Caki2 (cell line): ENCODE data around the gene WWP2. TPM values are rescaled to one million over a fixed set of nuclear protein-coding genes. Genes with fewer than 3 reads are reported as not detected.

Experiments used
- DNase-seq: peaks from one replicate; pipeline ENCODE4 v3.0.0-alpha.2; 2015; ENCODE audit warnings: low read depth
- in situ Hi-C: cut with HindIII; loops from 2 replicates; pipeline ENCODE4 v1.10.0; 2016; ENCODE audit warnings: low sequenced_read_pairs, low pct_unique_long_range_greater_than_20kb, mixed read lengths
- total RNA-seq: library from RNA; depleted of rRNA; stranded (reverse); fragments of >200 nt; shearing (Covaris generic); gene quantifications from 2 replicates; pipeline ENCODE4 v1.2.3, GENCODE V29; 2014; ENCODE audit warnings: low replicate concordance

WWP2 gene
- total RNA-seq, 1 experiment from 2014 or later = 17.5 TPM

DNA sequence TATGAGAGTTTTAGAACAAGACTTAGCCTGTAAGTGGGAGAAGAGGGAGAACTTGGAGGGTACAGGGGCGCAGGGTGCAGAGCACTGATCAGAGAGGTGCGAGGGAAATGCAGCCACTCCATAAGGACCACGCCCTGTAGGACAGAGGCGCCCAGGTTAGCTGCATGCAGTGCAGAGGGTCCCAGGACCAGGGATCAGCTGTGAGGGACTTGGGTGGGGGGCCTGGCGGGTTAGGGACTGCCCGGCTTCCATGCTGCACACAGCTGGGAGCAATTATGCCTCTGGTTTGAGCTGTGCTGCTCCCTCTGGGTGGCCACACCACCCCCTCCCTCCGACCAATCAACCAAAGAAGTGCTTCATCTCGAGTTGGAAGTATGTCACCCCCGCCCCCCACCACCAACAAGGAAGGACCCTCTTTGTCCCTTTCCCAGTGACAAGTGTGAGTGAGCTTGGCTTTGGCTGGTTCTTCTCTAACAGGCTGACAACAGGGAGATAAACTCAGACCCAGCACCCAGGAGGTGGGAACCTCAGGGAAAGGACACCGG, 166.8 kb downstream of the WWP2 start:
- DNase-seq = no peak
- in situ Hi-C loops = no loop called here

DNA sequence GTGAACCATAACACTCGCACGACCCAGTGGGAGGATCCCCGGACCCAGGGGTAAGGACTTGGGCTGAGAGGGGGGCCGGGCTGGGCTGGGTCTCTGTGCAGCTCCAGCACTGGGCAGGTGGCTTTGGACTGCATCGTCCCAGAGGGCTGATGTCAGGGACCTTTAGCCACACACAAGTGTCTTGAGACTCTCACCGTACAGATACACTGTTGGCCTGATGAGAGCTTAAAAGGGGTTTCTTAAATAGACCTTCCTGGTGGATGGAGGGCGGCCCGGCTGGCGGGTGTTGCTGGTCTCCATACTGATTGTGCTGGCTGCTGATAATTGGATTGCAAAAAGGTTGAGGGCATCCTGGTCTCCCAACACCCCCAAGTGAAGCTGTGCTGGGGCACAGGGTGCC, 167.3 kb downstream of the WWP2 start:
- in situ Hi-C loops = no loop called here
- no peak for DNase-seq

DNA sequence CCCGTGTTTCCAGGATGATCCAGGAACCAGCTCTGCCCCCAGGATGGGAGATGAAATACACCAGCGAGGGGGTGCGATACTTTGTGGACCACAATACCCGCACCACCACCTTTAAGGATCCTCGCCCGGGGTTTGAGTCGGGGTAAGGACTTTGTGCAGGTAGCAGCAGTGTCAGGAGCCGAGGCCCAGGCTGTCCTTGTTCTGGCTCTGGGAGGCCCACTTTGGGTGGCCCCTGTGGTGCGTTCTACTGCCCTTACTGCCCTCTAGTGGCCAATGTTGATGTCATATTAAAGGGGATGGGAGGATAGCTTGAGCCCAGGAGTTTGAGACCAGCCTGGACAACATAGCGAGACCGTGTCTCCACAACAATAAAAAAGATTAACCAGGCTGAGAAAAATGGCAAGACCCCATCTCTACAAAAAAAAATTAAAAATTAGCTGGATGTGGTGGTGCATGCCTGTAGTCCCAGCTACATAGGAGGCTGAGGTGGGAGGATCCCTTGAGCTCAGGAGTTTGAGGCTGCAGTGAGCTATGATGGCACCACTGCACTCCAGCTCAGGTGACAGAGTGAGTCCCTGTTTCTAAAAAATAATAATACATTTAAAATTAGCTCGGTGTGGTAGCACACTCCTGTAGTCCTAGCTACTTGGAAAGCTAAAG, 168.1 kb downstream of the WWP2 start:
- in situ Hi-C loops = no loop called here
- peak; percentile 30 for DNase-seq

DNA sequence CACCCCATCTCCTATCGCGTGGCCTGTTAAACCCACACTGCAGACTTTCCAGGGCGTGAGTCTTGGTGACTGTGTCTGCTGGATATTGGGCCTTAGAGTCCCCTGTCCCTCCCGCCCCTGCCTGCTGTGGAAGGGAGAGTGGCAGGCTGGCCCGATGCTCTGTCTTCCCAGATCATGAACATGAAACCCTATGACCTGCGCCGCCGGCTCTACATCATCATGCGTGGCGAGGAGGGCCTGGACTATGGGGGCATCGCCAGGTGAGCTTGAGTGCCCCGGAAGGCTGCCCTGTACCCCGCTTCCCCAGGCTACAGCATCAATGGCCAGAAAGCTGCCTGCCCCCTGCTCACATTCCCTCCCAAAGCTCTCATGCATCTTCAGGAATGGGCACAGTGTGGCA, 169.5 kb downstream of the WWP2 start:
- no peak for DNase-seq
- in situ Hi-C loops = no loop called here

DNA sequence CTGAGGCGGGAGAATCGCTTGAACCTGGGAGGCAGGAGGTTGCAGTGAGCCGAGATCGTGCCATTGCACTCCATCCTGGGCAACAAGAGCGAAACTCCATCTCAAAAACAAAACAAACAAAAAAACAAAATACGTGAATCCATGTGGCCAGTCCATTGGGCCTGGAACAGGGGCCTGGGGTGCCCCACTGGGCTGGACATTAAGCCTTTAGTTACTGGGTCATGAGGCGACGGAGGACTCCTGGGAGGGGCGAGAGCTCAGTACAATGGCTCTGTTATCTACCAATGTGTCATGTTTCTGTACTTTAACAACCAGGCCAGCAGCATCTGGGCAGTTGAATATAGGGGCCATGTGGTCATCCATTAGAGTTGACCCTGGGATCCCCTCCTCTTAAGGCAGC, 170.1 kb downstream of the WWP2 start:
- in situ Hi-C loops = no loop called here
- no peak for DNase-seq

DNA sequence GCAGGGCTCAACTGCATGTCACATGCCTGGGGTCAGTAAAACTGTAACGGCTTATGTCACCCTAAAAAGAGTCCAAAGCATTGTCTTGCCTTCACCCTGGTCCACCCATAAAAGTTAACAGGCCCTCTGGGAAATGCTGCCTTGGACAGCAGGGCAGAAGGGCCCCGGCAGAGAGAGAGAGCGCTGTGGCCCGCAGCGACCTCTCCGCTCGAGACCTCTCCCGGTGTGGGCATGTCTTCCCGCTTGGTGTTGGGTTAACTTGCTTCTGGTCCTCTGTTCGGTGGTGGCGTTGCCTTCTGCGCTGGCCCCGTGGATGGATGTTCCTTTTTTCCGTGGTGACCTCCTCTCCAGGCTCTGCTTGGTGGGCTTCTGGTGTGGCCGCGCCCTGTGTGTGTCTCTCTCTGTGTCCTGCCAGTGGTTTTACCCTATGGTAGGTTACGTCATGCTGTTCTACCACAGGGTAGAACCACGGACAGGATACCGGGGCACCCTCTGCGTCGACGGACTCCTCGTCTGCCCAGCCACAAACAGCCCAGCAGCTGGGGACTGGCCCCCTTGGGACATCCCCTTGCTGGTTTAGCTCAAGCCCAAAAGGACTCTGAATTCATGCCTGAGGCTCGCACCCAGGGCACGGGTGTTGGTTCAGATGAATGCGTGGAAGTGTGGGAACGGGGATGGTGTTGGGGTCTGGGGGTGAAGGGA, 170.7 kb downstream of the WWP2 start:
- in situ Hi-C loops = no loop called here
- no peak for DNase-seq

DNA sequence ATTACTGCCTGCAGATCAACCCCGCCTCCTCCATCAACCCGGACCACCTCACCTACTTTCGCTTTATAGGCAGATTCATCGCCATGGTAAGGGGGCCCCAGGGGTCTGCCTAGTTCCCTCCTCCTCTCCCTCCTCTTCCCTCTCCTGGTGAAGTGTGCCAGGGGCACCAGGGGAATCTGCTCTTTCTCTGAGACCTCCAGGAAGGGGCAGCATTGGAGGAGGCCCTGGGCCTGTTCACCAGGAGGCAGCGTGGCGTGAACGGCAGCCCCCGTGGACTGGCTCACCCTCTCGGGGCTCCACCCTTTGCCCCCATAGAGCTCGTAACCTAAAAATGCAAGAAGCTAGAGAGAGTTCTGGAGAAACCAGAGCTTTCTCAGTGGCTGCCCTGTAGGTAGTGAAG, 171.9 kb downstream of the WWP2 start:
- in situ Hi-C loops = no loop called here
- DNase-seq = no peak

DNA sequence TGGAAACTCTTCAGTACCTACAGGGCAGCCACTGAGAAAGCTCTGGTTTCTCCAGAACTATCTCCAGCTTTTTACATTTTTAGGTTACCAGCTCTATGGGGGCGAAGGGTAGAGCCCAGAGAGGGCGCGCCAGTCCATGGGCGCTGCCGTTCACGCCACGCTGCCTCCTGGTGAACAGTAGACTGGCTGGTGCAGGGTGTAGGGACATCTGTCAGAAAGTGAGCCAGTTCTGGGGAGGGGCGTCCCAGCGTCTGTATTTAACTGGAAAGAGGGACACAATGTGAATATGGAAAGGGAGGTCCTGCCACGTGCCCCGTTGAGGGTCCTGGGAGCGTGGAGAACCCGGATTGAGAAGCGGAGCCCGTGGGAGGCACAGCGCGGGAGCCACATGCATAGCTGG, 172.6 kb downstream of the WWP2 start:
- in situ Hi-C loops = no loop called here
- DNase-seq = no peak

DNA sequence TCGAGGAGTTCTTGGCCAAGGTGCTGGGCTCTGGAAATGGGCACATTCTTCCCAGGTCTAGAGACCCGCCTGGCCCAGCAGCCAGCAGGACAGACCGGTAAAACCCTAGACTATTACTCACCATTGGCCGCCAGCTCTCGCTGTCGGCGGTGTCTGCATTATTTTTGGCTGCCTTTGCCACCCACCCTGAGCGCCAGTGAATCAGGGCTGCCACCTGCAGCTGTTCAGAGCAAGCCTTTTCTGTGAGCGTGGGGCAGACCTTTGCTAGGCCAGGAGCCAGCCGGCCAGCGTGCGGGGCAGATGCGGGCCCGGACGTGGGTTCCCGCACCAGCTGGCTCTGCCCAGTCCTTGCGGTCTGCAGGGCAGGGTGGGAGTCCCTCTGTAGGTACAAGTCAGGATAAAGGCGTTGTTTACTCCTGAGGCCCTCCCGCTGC, 173.2 kb downstream of the WWP2 start:
- in situ Hi-C loops = no loop called here
- no peak for DNase-seq

DNA sequence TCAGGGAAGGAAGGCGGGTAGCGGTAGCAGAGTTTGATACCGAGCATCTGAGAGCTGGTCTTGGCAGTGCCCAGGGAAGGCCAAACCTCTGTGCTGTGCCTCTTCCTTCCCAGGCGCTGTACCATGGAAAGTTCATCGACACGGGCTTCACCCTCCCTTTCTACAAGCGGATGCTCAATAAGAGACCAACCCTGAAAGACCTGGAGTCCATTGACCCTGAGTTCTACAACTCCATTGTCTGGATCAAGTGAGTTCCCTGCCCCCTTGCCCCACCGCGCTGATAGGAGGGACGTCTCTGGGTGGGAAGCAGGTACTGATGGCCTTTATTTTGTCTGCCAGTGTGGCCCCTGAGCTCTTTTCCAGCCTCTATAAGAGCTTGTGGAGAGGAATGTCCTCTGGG, 173.6 kb downstream of the WWP2 start:
- no peak for DNase-seq
- in situ Hi-C loops = no loop called here

DNA sequence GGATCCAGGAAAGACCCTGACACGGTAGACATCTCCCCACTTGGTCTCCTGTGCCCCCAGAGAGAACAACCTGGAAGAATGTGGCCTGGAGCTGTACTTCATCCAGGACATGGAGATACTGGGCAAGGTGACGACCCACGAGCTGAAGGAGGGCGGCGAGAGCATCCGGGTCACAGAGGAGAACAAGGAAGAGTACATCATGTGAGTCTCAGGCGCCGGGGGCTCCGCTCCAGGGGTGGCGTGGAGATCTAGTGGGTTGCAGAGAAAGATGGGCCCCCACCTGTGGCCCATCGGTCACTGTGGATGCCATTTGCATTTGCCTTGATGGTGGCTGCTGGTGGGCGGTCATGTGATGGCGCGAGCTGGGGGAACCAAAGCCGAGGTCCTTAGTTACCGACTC, 174.1 kb downstream of the WWP2 start:
- no peak for DNase-seq
- in situ Hi-C loops = no loop called here

DNA sequence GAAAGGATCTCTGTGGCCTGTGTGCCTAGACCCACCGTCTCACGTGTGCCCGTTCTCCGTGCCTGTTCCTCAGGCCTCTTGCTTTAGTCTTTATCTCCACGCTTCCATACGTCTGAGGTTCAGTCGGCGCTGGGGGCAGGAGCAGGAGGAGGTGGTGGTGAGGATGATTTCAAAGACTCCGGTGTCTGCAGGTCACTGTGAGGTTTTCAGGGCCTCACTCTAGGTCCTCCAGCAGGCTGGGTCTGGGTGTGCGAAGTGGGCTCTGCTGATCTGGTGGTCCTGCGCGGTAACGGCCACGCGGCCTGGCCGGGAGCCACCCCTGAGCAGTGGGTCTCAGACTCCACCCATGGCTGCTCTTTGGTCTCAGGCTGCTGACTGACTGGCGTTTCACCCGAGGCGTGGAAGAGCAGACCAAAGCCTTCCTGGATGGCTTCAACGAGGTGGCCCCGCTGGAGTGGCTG, 174.6 kb downstream of the WWP2 start:
- in situ Hi-C loops = no loop called here
- DNase-seq = no peak

DNA sequence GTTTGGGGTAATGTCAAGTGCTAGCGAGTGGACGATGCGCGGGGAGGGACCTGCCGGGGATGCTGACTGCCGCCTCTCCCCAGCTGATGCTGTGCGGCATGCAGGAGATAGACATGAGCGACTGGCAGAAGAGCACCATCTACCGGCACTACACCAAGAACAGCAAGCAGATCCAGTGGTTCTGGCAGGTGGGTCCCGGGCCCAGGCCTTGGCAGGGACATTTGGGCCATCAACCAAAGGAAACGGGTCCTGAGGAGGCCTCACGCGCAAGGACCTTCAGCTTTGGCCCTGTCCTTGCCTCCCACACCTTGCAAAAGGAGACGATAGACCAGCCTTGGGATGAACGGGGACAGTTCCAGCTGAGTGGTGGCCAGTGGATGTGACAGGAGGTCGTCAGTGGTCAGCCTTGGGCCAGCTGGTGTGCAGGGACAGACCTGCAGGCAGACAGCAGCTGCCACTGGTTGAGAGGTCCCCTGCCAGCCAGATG, 175.4 kb downstream of the WWP2 start:
- DNase-seq = no peak
- in situ Hi-C loops = no loop called here

DNA sequence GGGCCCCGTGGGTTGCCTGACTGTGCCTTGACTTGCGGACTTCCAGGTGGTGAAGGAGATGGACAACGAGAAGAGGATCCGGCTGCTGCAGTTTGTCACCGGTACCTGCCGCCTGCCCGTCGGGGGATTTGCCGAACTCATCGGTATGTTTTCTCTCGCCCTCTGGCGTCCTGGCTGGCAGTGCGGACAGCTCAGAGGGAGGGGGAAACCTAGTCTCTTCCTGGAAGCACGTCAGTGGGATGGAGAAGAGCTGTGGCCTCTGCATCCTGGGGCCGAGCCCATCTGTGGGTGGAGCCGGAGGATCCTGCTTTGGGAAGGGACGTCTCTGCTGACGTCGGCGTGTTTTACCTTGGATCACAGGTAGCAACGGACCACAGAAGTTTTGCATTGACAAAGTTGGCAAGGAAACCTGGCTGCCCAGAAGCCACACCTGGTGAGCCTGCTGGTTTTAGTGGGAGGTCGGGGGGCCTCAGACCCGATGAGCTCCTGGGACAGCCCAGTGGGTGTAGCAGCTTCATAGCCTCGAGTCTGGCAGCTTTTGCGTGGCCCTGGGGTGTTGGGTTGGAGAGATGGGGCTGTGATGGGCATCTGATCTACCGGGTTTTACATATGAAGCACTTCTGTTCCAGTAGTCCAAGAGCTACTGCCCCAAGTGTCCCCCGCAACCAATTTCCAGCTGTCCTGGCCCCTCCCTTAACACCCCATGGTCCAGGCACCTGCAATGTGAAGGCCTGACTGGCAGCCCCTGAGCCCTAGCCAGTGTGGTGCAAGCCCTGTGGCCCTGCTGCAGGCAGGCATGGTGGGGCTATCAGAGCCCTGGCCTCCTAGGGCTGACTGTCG, 177.1 kb downstream of the WWP2 start:
- in situ Hi-C loops = no loop called here
- no peak for DNase-seq

DNA sequence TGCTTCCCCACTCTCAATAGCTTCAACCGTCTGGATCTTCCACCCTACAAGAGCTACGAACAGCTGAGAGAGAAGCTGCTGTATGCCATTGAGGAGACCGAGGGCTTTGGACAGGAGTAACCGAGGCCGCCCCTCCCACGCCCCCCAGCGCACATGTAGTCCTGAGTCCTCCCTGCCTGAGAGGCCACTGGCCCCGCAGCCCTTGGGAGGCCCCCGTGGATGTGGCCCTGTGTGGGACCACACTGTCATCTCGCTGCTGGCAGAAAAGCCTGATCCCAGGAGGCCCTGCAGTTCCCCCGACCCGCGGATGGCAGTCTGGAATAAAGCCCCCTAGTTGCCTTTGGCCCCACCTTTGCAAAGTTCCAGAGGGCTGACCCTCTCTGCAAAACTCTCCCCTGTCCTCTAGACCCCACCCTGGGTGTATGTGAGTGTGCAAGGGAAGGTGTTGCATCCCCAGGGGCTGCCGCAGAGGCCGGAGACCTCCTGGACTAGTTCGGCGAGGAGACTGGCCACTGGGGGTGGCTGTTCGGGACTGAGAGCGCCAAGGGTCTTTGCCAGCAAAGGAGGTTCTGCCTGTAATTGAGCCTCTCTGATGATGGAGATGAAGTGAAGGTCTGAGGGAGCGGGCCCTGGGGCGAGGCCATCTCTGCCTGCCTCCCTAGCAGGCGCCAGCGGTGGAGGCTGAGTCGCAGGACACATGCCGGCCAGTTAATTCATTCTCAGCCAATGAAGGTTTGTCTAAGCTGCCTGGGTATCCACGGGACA, 177.9 kb downstream of the WWP2 start:
- no peak for DNase-seq
- in situ Hi-C loops = no loop called here

DNA sequence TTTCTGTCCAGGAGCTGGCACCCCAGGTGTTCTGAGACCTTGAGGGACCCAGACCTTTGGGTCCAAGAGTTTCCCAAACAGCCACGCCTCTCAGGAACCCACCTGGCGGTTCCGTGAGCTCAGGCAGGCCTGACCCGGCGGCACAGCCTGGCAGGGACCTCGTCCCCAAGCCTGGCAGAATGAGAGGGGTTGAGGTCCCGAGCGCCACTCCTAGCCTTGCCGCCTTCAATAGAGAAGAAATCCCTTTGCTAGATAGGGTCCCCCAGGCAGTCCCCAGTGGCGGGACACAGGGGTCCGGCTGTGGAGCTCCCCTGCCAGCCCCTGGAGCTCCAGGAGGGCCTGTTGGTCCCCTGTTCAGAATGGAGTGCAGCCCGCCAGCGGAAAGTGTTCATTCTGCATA, 178.5 kb downstream of the WWP2 start:
- no peak for DNase-seq
- in situ Hi-C loops = no loop called here

DNA sequence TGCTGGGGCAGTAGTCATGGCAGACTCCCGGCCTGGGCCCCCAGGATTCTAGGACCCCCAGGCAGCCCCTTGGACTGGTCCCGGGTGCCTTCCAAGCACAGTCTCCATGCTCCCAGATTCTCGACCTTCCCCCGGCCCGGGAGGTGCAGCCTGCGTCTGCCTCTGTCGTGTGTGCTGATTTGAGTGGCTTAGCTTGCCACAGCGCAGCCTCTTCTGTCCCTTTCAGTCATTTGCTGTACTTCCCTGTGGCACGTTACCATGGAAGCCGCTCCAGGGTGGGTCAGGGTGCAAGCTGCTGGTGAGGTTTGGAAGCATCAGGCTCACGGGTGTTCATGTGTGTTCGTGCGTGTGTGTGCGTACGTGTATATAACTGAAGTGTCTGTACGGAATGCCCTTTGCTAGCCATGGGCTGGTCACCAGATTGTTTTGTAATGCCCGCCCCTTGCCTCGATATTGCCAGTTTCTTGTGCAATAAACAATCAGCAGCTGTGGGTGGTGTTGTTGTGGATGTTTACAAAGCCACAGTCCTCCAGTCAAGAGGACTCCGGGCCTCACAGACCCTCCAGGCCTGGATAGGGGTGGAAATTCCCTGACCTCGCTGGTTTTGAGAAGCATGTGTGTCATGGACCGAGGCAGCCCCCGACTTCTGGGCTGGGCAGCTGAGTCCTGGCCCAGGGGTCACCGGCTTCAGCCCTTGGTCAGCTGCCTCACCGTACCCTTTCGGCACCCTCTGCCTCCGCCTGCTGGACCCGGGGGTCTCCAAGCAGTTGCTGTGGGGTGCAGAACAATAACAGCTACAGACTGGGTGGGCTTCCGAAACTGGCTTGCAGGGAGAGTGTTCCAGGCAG, 179.3 kb downstream of the WWP2 start:
- in situ Hi-C loops = no loop called here
- no peak for DNase-seq
